ENCODE data around the gene TRAF3.
"Not testable (repeated sequence)": the region's sequence is repeated elsewhere in the genome, so short reads cannot be mapped to it uniquely, and the experiment has no call there.

TRAF3 gene

DNA sequence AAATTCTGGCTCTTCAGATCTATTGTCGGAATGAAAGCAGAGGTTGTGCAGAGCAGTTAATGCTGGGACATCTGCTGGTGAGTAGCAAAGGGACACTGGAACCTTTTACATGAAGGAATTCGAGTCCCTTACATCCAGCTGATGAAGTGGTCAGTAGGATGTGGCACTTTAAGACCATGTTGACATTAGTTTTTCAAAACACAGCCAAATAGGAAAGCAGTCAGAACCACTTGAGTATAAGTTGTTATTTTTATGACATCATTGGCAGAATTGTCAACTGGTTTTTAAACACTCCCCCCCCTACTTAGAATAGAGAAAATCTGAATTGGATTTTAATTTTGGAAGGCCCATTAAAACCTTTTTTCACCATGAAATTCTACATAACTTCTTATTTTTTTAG, 98.4 kb downstream of the TRAF3 start:
- TF ChIP-seq, protein P1, sequence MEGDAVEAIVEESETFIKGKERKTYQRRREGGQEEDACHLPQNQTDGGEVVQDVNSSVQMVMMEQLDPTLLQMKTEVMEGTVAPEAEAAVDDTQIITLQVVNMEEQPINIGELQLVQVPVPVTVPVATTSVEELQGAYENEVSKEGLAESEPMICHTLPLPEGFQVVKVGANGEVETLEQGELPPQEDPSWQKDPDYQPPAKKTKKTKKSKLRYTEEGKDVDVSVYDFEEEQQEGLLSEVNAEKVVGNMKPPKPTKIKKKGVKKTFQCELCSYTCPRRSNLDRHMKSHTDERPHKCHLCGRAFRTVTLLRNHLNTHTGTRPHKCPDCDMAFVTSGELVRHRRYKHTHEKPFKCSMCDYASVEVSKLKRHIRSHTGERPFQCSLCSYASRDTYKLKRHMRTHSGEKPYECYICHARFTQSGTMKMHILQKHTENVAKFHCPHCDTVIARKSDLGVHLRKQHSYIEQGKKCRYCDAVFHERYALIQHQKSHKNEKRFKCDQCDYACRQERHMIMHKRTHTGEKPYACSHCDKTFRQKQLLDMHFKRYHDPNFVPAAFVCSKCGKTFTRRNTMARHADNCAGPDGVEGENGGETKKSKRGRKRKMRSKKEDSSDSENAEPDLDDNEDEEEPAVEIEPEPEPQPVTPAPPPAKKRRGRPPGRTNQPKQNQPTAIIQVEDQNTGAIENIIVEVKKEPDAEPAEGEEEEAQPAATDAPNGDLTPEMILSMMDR (IDR thresholded peaks at IDR 0.05; ENCODE audit: control insufficient read depth, insufficient read depth, low read depth, low read length, missing control alignments) = no peak
- no peak for DNase-seq (ENCODE audit: low read depth)
- H3K4me3 ChIP-seq (ENCODE audit: control insufficient read depth, low read depth, low read length) = no peak overlapping the region

DNA sequence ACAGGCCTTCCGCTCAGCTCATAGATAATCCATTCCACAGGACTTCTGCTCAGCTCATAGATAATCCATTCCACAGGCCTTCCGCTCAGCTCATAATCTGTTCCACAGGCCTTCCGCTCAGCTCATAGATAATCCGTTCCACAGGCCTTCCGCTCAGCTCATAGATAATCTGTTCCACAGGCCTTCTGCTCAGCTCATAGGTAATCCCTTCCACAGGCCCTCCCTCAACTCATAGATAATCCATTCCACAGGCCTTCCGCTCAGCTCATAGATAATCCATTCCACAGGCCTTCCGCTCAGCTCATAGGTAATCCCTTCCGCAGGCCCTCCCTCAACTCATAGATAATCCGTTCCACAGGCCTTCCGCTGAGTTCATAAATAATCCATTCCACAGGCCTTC, 100.3 kb downstream of the TRAF3 start:
- not testable (repeated sequence) for DNase-seq (ENCODE audit: low read depth); H3K4me3 ChIP-seq (ENCODE audit: control insufficient read depth, low read depth, low read length)

DNA sequence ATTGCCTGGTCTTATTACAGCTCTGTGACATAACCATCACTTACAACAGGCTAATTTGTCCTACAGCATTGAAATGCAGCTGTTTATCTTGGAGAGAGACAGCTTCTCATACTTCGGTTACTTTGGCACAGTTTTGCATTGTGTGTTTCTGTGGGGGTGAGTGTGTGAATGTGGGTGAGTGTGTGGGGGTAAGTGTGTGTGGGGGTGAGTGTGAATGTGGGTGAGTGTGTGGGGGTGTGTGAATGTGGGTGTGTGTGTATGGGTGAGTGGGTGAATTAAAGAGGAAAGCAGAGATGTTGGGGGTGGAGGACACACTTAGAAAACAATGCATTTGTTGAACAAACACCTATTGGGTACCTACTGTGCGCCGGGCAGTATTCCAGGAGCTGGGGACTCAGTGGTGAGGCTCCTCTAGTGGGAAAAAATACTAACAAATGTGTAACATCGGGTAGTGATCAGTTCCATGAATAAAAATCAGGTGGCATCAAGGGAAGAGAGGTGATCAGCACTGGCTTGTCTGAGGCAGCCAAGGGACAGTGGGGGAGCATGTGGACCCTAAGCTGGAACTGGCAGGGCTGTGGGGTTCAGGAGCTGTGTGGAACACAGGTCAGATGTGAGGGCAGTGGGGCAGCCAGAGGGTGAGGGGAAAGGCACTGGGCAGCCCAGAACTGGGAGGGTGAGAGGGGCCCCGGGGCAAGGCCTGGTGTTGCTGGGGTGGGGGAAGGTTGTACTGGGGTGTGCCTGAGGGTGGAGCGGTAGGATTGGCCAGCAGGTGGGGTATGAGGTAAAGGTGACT, 101.1 kb downstream of the TRAF3 start:
- DNase-seq (ENCODE audit: low read depth) = no peak
- TF ChIP-seq, protein P1 (IDR thresholded peaks at IDR 0.05; ENCODE audit: control insufficient read depth, insufficient read depth, low read depth, low read length, missing control alignments) = no peak
- no peak overlapping the region for H3K4me3 ChIP-seq (ENCODE audit: control insufficient read depth, low read depth, low read length)

DNA sequence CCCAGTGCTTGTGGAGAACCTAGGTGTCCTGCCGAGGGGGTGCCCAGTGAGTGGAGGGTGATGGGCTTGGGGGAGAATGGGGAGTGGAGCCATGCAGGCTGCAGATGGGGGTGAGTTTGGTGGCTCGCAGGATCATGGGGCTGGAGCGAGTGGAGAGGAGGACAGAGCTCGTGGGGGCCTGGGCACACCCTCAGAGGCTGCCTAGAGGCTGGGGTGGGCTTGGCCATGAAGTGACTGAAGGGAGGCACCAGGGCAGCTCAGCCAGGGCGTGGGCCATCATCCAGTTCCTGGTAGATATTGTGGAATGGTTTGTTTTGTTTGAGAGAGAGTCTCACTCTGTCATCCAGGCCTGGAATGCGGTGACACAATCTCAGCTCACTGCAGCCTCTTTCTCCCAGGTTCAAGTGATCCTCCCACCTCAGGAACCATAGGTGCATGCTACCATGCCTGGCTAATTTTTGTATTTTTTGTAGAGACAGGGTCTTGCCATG, 101.8 kb downstream of the TRAF3 start:
- no peak for DNase-seq (ENCODE audit: low read depth)
- H3K4me3 ChIP-seq (ENCODE audit: control insufficient read depth, low read depth, low read length) = no peak overlapping the region
- TF ChIP-seq, protein P1 (IDR thresholded peaks at IDR 0.05; ENCODE audit: control insufficient read depth, insufficient read depth, low read depth, low read length, missing control alignments) = no peak

DNA sequence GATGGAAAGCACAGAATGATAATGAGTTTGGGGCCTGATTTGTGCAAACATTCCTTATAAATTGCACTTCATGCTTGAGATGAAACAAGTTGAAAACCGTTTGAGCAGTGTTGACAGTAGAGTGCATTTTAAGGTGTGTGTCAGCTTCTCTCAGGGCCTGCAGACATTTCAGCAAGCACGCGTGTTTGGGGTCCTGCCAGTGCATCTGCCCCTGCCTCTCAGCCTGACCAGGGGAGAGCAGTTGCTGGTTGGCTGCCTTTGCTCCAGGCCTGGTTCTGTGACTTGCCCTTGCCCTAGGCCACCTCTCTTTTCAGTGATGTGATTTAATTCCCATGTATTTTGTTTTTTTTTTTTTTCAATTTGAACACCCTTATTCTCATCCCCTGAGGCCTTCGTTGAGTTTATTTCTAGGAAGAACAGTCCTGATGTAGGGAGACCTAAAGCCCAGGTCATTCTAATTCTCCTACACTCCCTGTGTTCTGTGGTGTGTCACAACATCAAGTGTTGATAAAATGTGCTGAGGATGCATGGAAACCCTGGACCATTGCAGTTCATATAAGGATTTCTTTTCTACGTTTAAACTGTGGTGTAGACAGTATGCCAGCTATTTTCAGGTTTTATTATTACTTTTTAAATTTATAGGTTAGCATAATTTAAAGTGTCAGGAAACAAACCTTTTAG, 105.1 kb downstream of the TRAF3 start:
- no peak for DNase-seq (ENCODE audit: low read depth)
- no peak overlapping the region for H3K4me3 ChIP-seq (ENCODE audit: control insufficient read depth, low read depth, low read length)
- TF ChIP-seq, protein P1 (IDR thresholded peaks at IDR 0.05; ENCODE audit: control insufficient read depth, insufficient read depth, low read depth, low read length, missing control alignments) = no peak

DNA sequence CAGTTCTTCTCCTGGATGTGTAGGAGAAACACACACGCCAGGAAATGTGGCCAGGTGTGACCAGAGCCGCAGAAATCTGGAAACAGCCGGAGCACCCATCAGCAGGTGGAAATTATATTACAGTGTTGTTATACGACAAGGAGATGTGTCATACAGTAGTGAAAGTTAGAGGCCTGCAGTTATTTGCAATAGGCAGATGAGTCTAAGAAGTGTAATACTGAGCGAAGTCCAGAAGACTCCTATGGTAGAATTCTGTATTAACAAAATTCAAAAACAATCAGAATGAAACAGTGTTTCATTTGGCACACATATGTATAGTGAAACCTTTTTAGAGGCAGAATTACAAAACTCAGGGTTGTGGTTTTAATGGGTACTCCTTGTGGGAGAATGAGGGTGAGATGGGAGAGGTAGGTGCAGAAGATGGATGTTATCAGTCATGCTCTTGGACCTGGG, 105.9 kb downstream of the TRAF3 start:
- TF ChIP-seq, protein P1 (IDR thresholded peaks at IDR 0.05; ENCODE audit: control insufficient read depth, insufficient read depth, low read depth, low read length, missing control alignments) = no peak
- DNase-seq (ENCODE audit: low read depth) = no peak
- H3K4me3 ChIP-seq (ENCODE audit: control insufficient read depth, low read depth, low read length) = no peak overlapping the region

DNA sequence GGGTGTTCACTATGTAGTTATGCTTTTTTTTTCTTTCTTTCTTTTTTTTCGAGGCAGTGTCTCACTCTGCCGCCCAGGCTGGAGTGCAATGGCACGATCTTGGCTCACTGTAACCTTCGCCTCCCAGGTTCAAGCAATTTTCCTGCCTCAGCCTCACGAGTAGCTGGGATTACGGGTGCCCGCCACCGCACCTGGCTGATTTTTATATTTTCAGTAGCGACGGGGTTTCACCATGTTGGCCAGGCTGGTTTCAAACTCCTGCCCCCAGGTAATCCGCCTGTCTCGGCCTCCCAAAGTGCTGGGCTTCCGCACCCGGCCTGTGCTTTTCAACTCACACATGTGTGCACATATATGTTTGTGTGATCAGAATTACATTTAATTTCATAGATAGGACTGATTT, 106.3 kb downstream of the TRAF3 start:
- DNase-seq (ENCODE audit: low read depth) = no peak
- TF ChIP-seq, protein P1 (IDR thresholded peaks at IDR 0.05; ENCODE audit: control insufficient read depth, insufficient read depth, low read depth, low read length, missing control alignments) = no peak

More for the DNA sequence above, 106.3 kb downstream of the TRAF3 start:
- no peak overlapping the region for H3K4me3 ChIP-seq (ENCODE audit: control insufficient read depth, low read depth, low read length)

Data from AG09309 (cell line).